Vagina (tissue), 2 donors: ENCODE results near the gene ADD1. TPM values are rescaled to one million over a fixed set of nuclear protein-coding genes. Genes with fewer than 3 reads are reported as not detected.
"Not testable (repeated sequence)": the region's sequence is repeated elsewhere in the genome, so short reads cannot be mapped to it uniquely, and the experiment has no call there.

Experiments used
- DNase-seq, 2 donors: peaks; one replicate each; pipeline ENCODE4 v3.0.0-alpha.2; 2017; ENCODE audit errors: extremely low spot score in 2 of 2
- H3K27ac ChIP-seq: fragments of 200-600 bp; sonication (generic); one replicate; pipeline ENCODE4 v1.5.1; 2019
- H3K27me3 ChIP-seq: fragments of 200-600 bp; sonication (generic); one replicate; pipeline ENCODE4 v1.5.1; 2019
- H3K36me3 ChIP-seq, 2 donors: fragments of 200-600 bp; sonication (generic); one replicate each; pipeline ENCODE4 v1.5.1; 2017 to 2019
- H3K4me1 ChIP-seq: fragments of 200-600 bp; sonication (generic); one replicate; pipeline ENCODE4 v1.5.1; 2019
- H3K4me3 ChIP-seq, 2 donors: fragments of 200-600 bp; sonication (generic); 1 replicate in 1 of 2; 2 replicates in 1 of 2; pipeline ENCODE4 v1.5.1; 2016 to 2019
- H3K9me3 ChIP-seq: fragments of 200-600 bp; sonication (generic); one replicate; pipeline ENCODE4 v1.5.1; 2019
- CTCF ChIP-seq, 3 experiments: fragments of 450-650 bp in 2 of 3; fragments of 200-600 bp in 1 of 3; sonication (generic) in 1 of 3; IDR thresholded peaks; one replicate each; pipeline ENCODE4 v1.5.1; 2017 to 2019; ENCODE audit warnings: antibody characterized with exemption in 3 of 3, mild to moderate bottlenecking in 2 of 3, moderate library complexity in 2 of 3
- POLR2A ChIP-seq, 2 donors: fragments of 450-650 bp; IDR thresholded peaks; one replicate each; pipeline ENCODE4 v1.6.1; 2017; ENCODE audit warnings: antibody characterized with exemption in 2 of 2, mild to moderate bottlenecking in 2 of 2, moderate library complexity in 2 of 2
- POLR2AphosphoS5 ChIP-seq, 2 donors: sonication (generic); formaldehyde crosslinking; IDR thresholded peaks; one replicate each; pipeline ENCODE4 v1.9.0; 2017; ENCODE audit warnings: antibody characterized with exemption in 2 of 2, mild to moderate bottlenecking in 2 of 2, low read depth in 1 of 2; ENCODE audit not compliant: insufficient read depth in 1 of 2
- intact Hi-C: fragments of 100-400 bp; cut with DNase I; formaldehyde crosslinking; loops from one replicate; pipeline ENCODE4 v1.15.1; 2023
- total RNA-seq: library from RNA; depleted of rRNA; stranded (reverse); fragments of >200 nt; gene quantifications from one replicate; pipeline ENCODE4 v1.2.3, GENCODE V29; 2016

ADD1 gene
- total RNA-seq, 1 donor from 2014 or later: 228 TPM

GRCh38 chr4:2944091-2944482 lies 100.4 kb downstream of the ADD1 start:
- DNase-seq: no peak
- no peak overlapping the region for H3K27ac ChIP-seq

GRCh38 chr4:2944586-2945526 lies 101.2 kb downstream of the ADD1 start:
- Histone ChIP-seq H3K9me3 (no peaks in the 10 kb centered on the region), H3K4me1 (no peaks in the 10 kb centered on the region), H3K36me3 (peaks cover 0 to 92% of the 10 kb centered on the region in 2 donors), H3K27ac (no peak overlapping the region), H3K27me3 (no peaks in the 10 kb centered on the region), H3K4me3 (no peak overlapping the region)
- intact Hi-C loops: no loop called here
- TF ChIP-seq POLR2AphosphoS5 (IDR thresholded peaks at IDR 0.05; ENCODE audit: insufficient read depth in 1 of 2, low read depth in 1 of 2) (no peak), CTCF (IDR thresholded peaks at IDR 0.05) (no peak), POLR2A (IDR thresholded peaks at IDR 0.05) (no peak)
- DNase-seq: peak in 1 of 2 donors; percentile 80

More at GRCh38 chr4:2944091-2944482, 100.4 kb downstream of the ADD1 start:
- Histone ChIP-seq H3K9me3 (no peaks in the 10 kb centered on the region), H3K36me3 (peaks cover 0 to 92% of the 10 kb centered on the region in 2 donors), H3K27me3 (no peaks in the 10 kb centered on the region), H3K4me1 (no peaks in the 10 kb centered on the region), H3K4me3 (no peak overlapping the region)
- intact Hi-C loops: no loop called here
- TF ChIP-seq POLR2AphosphoS5 (IDR thresholded peaks at IDR 0.05; ENCODE audit: insufficient read depth in 1 of 2, low read depth in 1 of 2) (no peak), CTCF (IDR thresholded peaks at IDR 0.05) (no peak), POLR2A (IDR thresholded peaks at IDR 0.05) (no peak)

GRCh38 chr4:2945619-2946604 lies 102.3 kb downstream of the ADD1 start:
- H3K4me1 ChIP-seq, H3K9me3 ChIP-seq, H3K27ac ChIP-seq, H3K4me3 ChIP-seq, H3K27me3 ChIP-seq, intact Hi-C loops: not testable (repeated sequence)
- peaks cover 0 to 92% of the 10 kb centered on the region in 2 donors for H3K36me3 ChIP-seq
- DNase-seq: peak in 1 of 2 donors; percentile 65

- no peak overlapping the region for H3K4me3 ChIP-seq
- intact Hi-C loops: no loop called here
- TF ChIP-seq POLR2AphosphoS5 (IDR thresholded peaks at IDR 0.05; ENCODE audit: insufficient read depth in 1 of 2, low read depth in 1 of 2) (no peak), CTCF (IDR thresholded peaks at IDR 0.05) (no peak), POLR2A (IDR thresholded peaks at IDR 0.05) (no peak)
- no peak overlapping the region for H3K27ac ChIP-seq
- H3K36me3 ChIP-seq: peaks cover 0 to 92% of the 10 kb centered on the region in 2 donors
- no peaks in the 10 kb centered on the region for H3K27me3 ChIP-seq
- no peaks in the 10 kb centered on the region for H3K4me1 ChIP-seq
- peak in 1 of 2 donors; percentile 69 for DNase-seq
- no peaks in the 10 kb centered on the region for H3K9me3 ChIP-seq
Measured at GRCh38 chr4:2946812-2947600, 103.4 kb downstream of the ADD1 start.

- intact Hi-C loops: no loop called here
- Histone ChIP-seq H3K4me1 (no peaks in the 10 kb centered on the region), H3K36me3 (peaks cover 0 to 92% of the 10 kb centered on the region in 2 donors), H3K9me3 (no peaks in the 10 kb centered on the region), H3K4me3 (no peak overlapping the region), H3K27me3 (no peaks in the 10 kb centered on the region), H3K27ac (no peak overlapping the region)
- no peak for DNase-seq
- no peak for TF ChIP-seq POLR2A (IDR thresholded peaks at IDR 0.05)
- no peak for TF ChIP-seq CTCF (IDR thresholded peaks at IDR 0.05)
- no peak for TF ChIP-seq POLR2AphosphoS5 (IDR thresholded peaks at IDR 0.05; ENCODE audit: insufficient read depth in 1 of 2, low read depth in 1 of 2)
Measured at GRCh38 chr4:2947926-2948325, 104.3 kb downstream of the ADD1 start.
